ENCODE results near the gene MYH9.

MYH9 gene

GRCh38 chr22:36315325-36315724 is 72.4 kb downstream of the MYH9 start:
- no peak for DNase-seq (ENCODE audit: low spot score)

GRCh38 chr22:36311386-36312085 is 76.2 kb downstream of the MYH9 start:
- peak; percentile 21 for DNase-seq (ENCODE audit: low spot score)

GRCh38 chr22:36308880-36309279 is 78.9 kb downstream of the MYH9 start:
- DNase-seq (ENCODE audit: low spot score): no peak

- no peak for DNase-seq (ENCODE audit: low spot score)
Observed at GRCh38 chr22:36306227-36306626, 81.5 kb downstream of the MYH9 start.

GRCh38 chr22:36305813-36306212 is 82.0 kb downstream of the MYH9 start:
- no peak for DNase-seq (ENCODE audit: low spot score)

GRCh38 chr22:36304429-36304828 is 83.3 kb downstream of the MYH9 start:
- no peak for DNase-seq (ENCODE audit: low spot score)

GRCh38 chr22:36303874-36304273 is 83.9 kb downstream of the MYH9 start:
- no peak for DNase-seq (ENCODE audit: low spot score)

GRCh38 chr22:36303115-36303467 is 84.7 kb downstream of the MYH9 start:
- no peak for DNase-seq (ENCODE audit: low spot score)

GRCh38 chr22:36302439-36303114 is 85.2 kb downstream of the MYH9 start:
- no peak for DNase-seq (ENCODE audit: low spot score)

GRCh38 chr22:36301851-36302250 is 85.9 kb downstream of the MYH9 start:
- no peak for DNase-seq (ENCODE audit: low spot score)

- peak; percentile 40 for DNase-seq (ENCODE audit: low spot score)
Observed at GRCh38 chr22:36301384-36301828, 86.4 kb downstream of the MYH9 start.

GRCh38 chr22:36300396-36301212 is 87.2 kb downstream of the MYH9 start:
- DNase-seq (ENCODE audit: low spot score): no peak

- DNase-seq (ENCODE audit: low spot score): no peak
Observed at GRCh38 chr22:36299911-36300310, 87.9 kb downstream of the MYH9 start.

GRCh38 chr22:36299295-36299694 is 88.5 kb downstream of the MYH9 start:
- no peak for DNase-seq (ENCODE audit: low spot score)

- no peak for DNase-seq (ENCODE audit: low spot score)
Observed at GRCh38 chr22:36298601-36299000, 89.2 kb downstream of the MYH9 start.

- no peak for DNase-seq (ENCODE audit: low spot score)
Observed at GRCh38 chr22:36298118-36298517, 89.6 kb downstream of the MYH9 start.

GRCh38 chr22:36297568-36297967 is 90.2 kb downstream of the MYH9 start:
- no peak for DNase-seq (ENCODE audit: low spot score)

- no peak for DNase-seq (ENCODE audit: low spot score)
Observed at GRCh38 chr22:36296690-36297089, 91.1 kb downstream of the MYH9 start.

- no peak for DNase-seq (ENCODE audit: low spot score)
Observed at GRCh38 chr22:36295247-36295646, 92.5 kb downstream of the MYH9 start.

- no peak for DNase-seq (ENCODE audit: low spot score)
Observed at GRCh38 chr22:36294801-36295200, 93.0 kb downstream of the MYH9 start.

GRCh38 chr22:36294293-36294620 is 93.5 kb downstream of the MYH9 start:
- no peak for DNase-seq (ENCODE audit: low spot score)

- no peak for DNase-seq (ENCODE audit: low spot score)
Observed at GRCh38 chr22:36293606-36294292, 94.0 kb downstream of the MYH9 start.
